H9 (cell line): ENCODE measurements around the gene CPT1B. TPM values are rescaled to one million over a fixed set of nuclear protein-coding genes. Genes with fewer than 3 reads are reported as not detected.

Source experiments
- DNase-seq: peaks from one replicate; pipeline ENCODE4 v3.0.0-alpha.2; 2017
- H2AFZ ChIP-seq: one replicate; pipeline ENCODE4 v1.6.1; 2013; ENCODE audit warnings: mild to moderate bottlenecking, low read length, control low read depth, moderate library complexity
- H2AK5ac ChIP-seq: 2 replicates; pipeline ENCODE4 v1.6.1; 2013; ENCODE audit warnings: low read length, control low read depth, mixed read lengths; ENCODE audit not compliant: insufficient read length
- H2BK120ac ChIP-seq: one replicate; pipeline ENCODE4 v1.6.1; 2013; ENCODE audit warnings: low read depth, mild to moderate bottlenecking, low read length, control low read depth, inconsistent platforms; ENCODE audit not compliant: poor library complexity, severe bottlenecking
- H2BK12ac ChIP-seq: 2 replicates; pipeline ENCODE4 v1.6.1; 2013; ENCODE audit warnings: low read length, control low read depth, mixed read lengths, low read depth; ENCODE audit not compliant: insufficient read length
- H2BK15ac ChIP-seq: 2 replicates; pipeline ENCODE4 v1.6.1; 2013; ENCODE audit warnings: low read depth, low read length, control low read depth
- H2BK20ac ChIP-seq: one replicate; pipeline ENCODE4 v1.6.1; 2013; ENCODE audit warnings: low read depth, mild to moderate bottlenecking, low read length, control low read depth, inconsistent platforms; ENCODE audit not compliant: poor library complexity, severe bottlenecking
- H2BK5ac ChIP-seq: 2 replicates; pipeline ENCODE4 v1.6.1; 2013; ENCODE audit warnings: low read length, control low read depth, mixed read lengths; ENCODE audit not compliant: insufficient read length
- H3K14ac ChIP-seq: 2 replicates; pipeline ENCODE4 v1.6.1; 2013; ENCODE audit warnings: low read length, control low read depth; ENCODE audit not compliant: insufficient read depth
- H3K18ac ChIP-seq: 2 replicates; pipeline ENCODE4 v1.6.1; 2013; ENCODE audit warnings: low read depth, mild to moderate bottlenecking, mixed read lengths, low read length, control low read depth; ENCODE audit not compliant: insufficient read length
- H3K23ac ChIP-seq: 2 replicates; pipeline ENCODE4 v1.6.1; 2013; ENCODE audit warnings: low read length, control low read depth, mixed read lengths, low read depth; ENCODE audit not compliant: insufficient read length
- H3K23me2 ChIP-seq: 2 replicates; pipeline ENCODE4 v1.6.1; 2013; ENCODE audit warnings: low read depth, mild to moderate bottlenecking, mixed read lengths, low read length, control low read depth; ENCODE audit not compliant: insufficient read length, poor library complexity, severe bottlenecking
- H3K27ac ChIP-seq: 2 replicates; pipeline ENCODE4 v1.5.1; 2013; ENCODE audit warnings: low read length, control low read depth, mixed read lengths, low read depth; ENCODE audit not compliant: insufficient read length
- H3K27me3 ChIP-seq: 2 replicates; pipeline ENCODE4 v1.6.1; 2013; ENCODE audit warnings: low read length, control low read depth, inconsistent platforms; ENCODE audit not compliant: insufficient read depth
- H3K4ac ChIP-seq: 2 replicates; pipeline ENCODE4 v1.6.1; 2013; ENCODE audit warnings: low read depth, mild to moderate bottlenecking, control low read depth, inconsistent platforms, low read length, moderate library complexity
- H3K4me1 ChIP-seq: 2 replicates; pipeline ENCODE4 v1.6.1; 2013; ENCODE audit warnings: low read length, control low read depth, inconsistent platforms; ENCODE audit not compliant: insufficient read depth
- H3K4me2 ChIP-seq: 2 replicates; pipeline ENCODE4 v1.6.1; 2013; ENCODE audit warnings: low read length, control low read depth, mixed read lengths; ENCODE audit not compliant: insufficient read length, insufficient read depth
- H3K56ac ChIP-seq: 2 replicates; pipeline ENCODE4 v1.6.1; 2013; ENCODE audit warnings: low read depth, mild to moderate bottlenecking, mixed read lengths, low read length, control low read depth; ENCODE audit not compliant: insufficient read length
- H3K79me1 ChIP-seq: 2 replicates; pipeline ENCODE4 v1.6.1; 2013; ENCODE audit warnings: low read depth, mild to moderate bottlenecking, moderate library complexity, low read length, control low read depth, inconsistent platforms; ENCODE audit not compliant: insufficient read depth, poor library complexity, severe bottlenecking
- H3K79me2 ChIP-seq: 2 replicates; pipeline ENCODE4 v1.6.1; 2013; ENCODE audit warnings: low read length, control low read depth, inconsistent platforms; ENCODE audit not compliant: insufficient read depth
- H3K9ac ChIP-seq: 2 replicates; pipeline ENCODE4 v1.6.1; 2013; ENCODE audit warnings: low read length, control low read depth, mixed read lengths; ENCODE audit not compliant: insufficient read length; ENCODE audit errors: extremely low read depth
- H3K9me3 ChIP-seq: one replicate; pipeline ENCODE4 v1.6.1; 2013; ENCODE audit warnings: low read depth, low read length, inconsistent platforms; ENCODE audit not compliant: control insufficient read depth
- H3T11ph ChIP-seq: one replicate; pipeline ENCODE4 v1.6.1; 2013; ENCODE audit warnings: mild to moderate bottlenecking, low read length, control low read depth, inconsistent platforms
- H4K20me1 ChIP-seq: one replicate; pipeline ENCODE4 v1.6.1; 2013; ENCODE audit not compliant: control insufficient read depth, insufficient read length, insufficient read depth
- H4K5ac ChIP-seq: 2 replicates; pipeline ENCODE4 v1.6.1; 2013; ENCODE audit warnings: low read depth, mild to moderate bottlenecking, mixed read lengths, low read length, control low read depth; ENCODE audit not compliant: insufficient read length
- H4K8ac ChIP-seq: replicated peaks from 2 replicates; pipeline ENCODE4 v1.6.1; 2013; ENCODE audit warnings: low read length, control low read depth, mixed read lengths, low read depth; ENCODE audit not compliant: insufficient read length
- H4K91ac ChIP-seq: 2 replicates; pipeline ENCODE4 v1.6.1; 2013; ENCODE audit warnings: low read depth, mild to moderate bottlenecking, moderate library complexity, mixed read lengths, low read length, control low read depth; ENCODE audit not compliant: insufficient read length
- H3K27ac Mint-ChIP-seq, 3 experiments: 2 replicates in 2 of 3; 3 replicates in 1 of 3; pipeline ENCODE4 v1.8.0; 2020 to 2021; ENCODE audit warnings: mixed read lengths in 3 of 3, mild to moderate bottlenecking in 1 of 3, moderate library complexity in 1 of 3
- H3K27me3 Mint-ChIP-seq: 2 replicates; pipeline ENCODE4 v1.8.0; 2021; ENCODE audit warnings: low read depth, mild to moderate bottlenecking, moderate library complexity, mixed read lengths
- H3K36me3 Mint-ChIP-seq, 3 experiments: 2 replicates in 2 of 3; 3 replicates in 1 of 3; pipeline ENCODE4 v1.8.0; 2020 to 2021; ENCODE audit warnings: low read depth in 3 of 3, mixed read lengths in 3 of 3; ENCODE audit not compliant: insufficient read depth in 1 of 3
- H3K4me1 Mint-ChIP-seq, 2 experiments: 2 replicates each; pipeline ENCODE4 v1.8.0; 2020; ENCODE audit warnings: mixed read lengths in 2 of 2
- H3K4me3 Mint-ChIP-seq, 2 experiments: 2 replicates in 1 of 2; 3 replicates in 1 of 2; pipeline ENCODE4 v1.8.0; 2020 to 2021; ENCODE audit warnings: mild to moderate bottlenecking in 2 of 2, mixed read lengths in 2 of 2, moderate library complexity in 1 of 2
- H3K9me3 Mint-ChIP-seq, 2 experiments: 2 replicates in 1 of 2; 3 replicates in 1 of 2; pipeline ENCODE4 v1.8.0; 2020; ENCODE audit warnings: mild to moderate bottlenecking in 2 of 2, mixed read lengths in 2 of 2, moderate library complexity in 1 of 2
- CTCF ChIP-seq: fragments of 200-600 bp; sonication (generic); conservative IDR thresholded peaks from 3 replicates; pipeline ENCODE4 v1.8.0; 2021; ENCODE audit warnings: antibody characterized with exemption, mild to moderate bottlenecking
- WGBS: extraction: QIAGEN DNeasy Blood & Tissue Kit; methylation state at CpG from one replicate; pipeline ENCODE4 v1.1.7; 2013; ENCODE audit warnings: missing lambda C conversion rate, low lambda C conversion rate, mixed read lengths; ENCODE audit not compliant: insufficient read length; ENCODE audit errors: extremely low coverage; 5-methylcytosine and 5-hydroxymethylcytosine counted together
- total RNA-seq: library from RNA; stranded (reverse); gene quantifications from 2 replicates; pipeline ENCODE4 v1.2.1, GENCODE V29; 2021

Gene CPT1B
- total RNA-seq, 1 experiment from 2014 or later: 65.7 TPM

- Histone ChIP-seq H4K20me1 (no peaks in the 10 kb centered on the region), H2AK5ac (no peak overlapping the region), H4K91ac (no peak overlapping the region), H4K5ac (no peak overlapping the region), H2BK15ac (no peak overlapping the region), H3K79me1 (peaks cover 4% of the 10 kb centered on the region), H3K14ac (no peak overlapping the region; the same call in 1 of the 2 replicates), H3K9ac (no peak overlapping the region), H2BK5ac (no peak overlapping the region), H3K4me1 (peaks cover 2% of the 10 kb centered on the region; the same call in 1 of the 2 replicates), H4K8ac (no peak overlapping the region), H3K23me2 (no peaks in the 10 kb centered on the region), H3K4ac (no peak overlapping the region), H3K27ac (no peak overlapping the region), H3K27me3 (no peaks in the 10 kb centered on the region), H3K23ac (no peak overlapping the region), H2BK12ac (no peak overlapping the region), H3T11ph (no peak overlapping the region), H2BK120ac (no peak overlapping the region), H2AFZ (no peak overlapping the region), H2BK20ac (no peak overlapping the region), H3K18ac (no peak overlapping the region), H3K79me2 (no peaks in the 10 kb centered on the region), H3K4me2 (no peak overlapping the region), H3K9me3 (no peaks in the 10 kb centered on the region), H3K56ac (no peak overlapping the region)
- Mint-ChIP-seq H3K9me3 (no peaks in the 10 kb centered on the region), H3K4me3 (no peak overlapping the region), H3K27ac (peak overlapping the region in 1 of 3 experiments; percentile 70; a peak in 3 of 7 replicates), H3K27me3 (no peaks in the 10 kb centered on the region; the same call in 1 of the 2 replicates), H3K4me1 (0 out of 4 replicates have a peak, but pooled peaks cover 0 to 6% of the 10 kb centered on the region in 2 experiments), H3K36me3 (peaks cover 4 to 61% (median 54%) of the 10 kb centered on the region in 3 experiments)
- TF ChIP-seq CTCF: no peak
- no peak for DNase-seq
- WGBS: no CpG with 5 or more reads among the region's 18 CpGs
Observed at GRCh38 chr22:50576806-50577696, 1.2 kb downstream of the CPT1B start.
